ENCODE results near the gene INTS6.

INTS6 gene

DNA sequence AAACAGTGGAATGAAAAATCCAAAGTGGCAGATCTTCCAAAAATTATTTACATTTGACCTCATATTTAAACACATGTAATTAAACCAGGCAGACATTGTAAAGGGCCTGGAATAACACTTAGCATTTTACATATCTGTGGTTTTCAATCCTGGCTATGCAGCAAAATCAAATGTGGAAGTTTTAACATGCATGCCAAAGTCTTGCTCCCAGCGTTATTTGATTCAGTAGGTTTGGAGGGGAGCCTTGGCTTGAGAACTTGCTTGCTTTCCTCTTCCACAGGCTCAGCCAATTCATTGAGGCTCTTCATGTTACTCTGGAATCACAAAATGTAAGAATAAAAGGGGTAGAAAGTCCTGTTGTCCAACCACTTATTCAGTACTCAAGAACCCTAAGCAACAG lies 42.5 kb upstream of the INTS6 start:
- TF ChIP-seq CTCF (IDR thresholded peaks at IDR 0.05; ENCODE audit: insufficient read depth, low read depth, low read length, missing control alignments) = no peak
- DNase-seq (ENCODE audit: low read depth) = no peak
- H3K4me3 ChIP-seq (ENCODE audit: low read depth, low read length) = no peak overlapping the region

DNA sequence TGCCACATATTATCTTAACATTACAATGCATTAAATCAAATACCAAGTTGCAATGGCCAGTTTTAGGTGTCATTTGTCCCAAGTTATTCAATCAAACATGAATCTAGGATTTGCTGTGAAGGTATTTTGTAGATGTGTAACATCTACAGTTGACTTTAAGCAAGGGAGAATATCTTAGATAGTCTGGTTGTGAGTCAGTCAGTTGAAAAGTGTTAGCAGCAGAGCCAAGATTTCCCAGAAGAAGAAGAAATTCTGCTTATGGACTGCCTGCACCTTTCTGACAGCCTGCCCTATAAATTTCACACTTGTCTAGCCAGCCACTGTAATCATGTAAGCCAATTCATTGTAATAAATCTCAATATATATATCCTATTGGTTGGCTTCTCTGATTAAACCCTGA lies 41.3 kb upstream of the INTS6 start:
- no peak for DNase-seq (ENCODE audit: low read depth)
- no peak for TF ChIP-seq CTCF (IDR thresholded peaks at IDR 0.05; ENCODE audit: insufficient read depth, low read depth, low read length, missing control alignments)
- no peak overlapping the region for H3K4me3 ChIP-seq (ENCODE audit: low read depth, low read length)

DNA sequence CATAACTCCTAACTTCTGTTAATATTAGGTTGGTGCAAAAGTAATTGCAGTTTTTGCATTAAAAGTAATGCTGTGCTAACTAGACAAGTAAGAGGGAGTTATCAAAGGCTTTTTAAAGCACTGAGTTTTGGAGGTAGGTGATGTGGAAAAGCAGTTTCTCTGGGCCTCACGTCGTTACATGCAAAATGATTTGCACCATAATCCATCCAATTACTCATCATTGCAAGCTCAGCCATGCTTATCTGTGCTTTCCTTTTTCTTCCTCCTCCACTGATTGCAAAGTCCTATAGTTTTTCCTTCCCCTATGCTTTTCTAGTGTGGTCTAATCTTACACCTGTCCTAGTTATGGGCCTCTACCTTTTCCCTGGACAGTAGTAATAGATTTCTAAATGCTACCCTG lies 35.4 kb upstream of the INTS6 start:
- no peak for TF ChIP-seq CTCF (IDR thresholded peaks at IDR 0.05; ENCODE audit: insufficient read depth, low read depth, low read length, missing control alignments)
- no peak overlapping the region for H3K4me3 ChIP-seq (ENCODE audit: low read depth, low read length)
- no peak for DNase-seq (ENCODE audit: low read depth)

DNA sequence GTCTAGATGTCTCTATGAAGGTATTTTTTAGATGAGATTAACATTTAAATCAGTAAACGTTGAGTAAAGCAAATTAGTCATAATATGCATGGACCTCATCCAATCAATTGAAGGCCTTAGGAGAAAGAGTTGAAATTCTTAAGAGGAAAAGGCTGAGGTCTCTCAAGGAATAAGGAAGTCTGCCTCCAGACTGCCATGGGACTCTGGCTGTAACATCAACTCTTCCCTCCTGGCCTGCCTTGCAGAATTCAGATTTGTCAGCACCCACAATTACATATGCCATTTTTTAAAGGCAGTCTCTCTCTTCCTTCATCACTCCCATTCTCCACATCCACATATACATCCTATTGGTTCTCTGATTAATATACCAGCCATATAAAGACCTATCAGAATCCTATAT lies 28.8 kb upstream of the INTS6 start:
- no peak overlapping the region for H3K4me3 ChIP-seq (ENCODE audit: low read depth, low read length)
- no peak for TF ChIP-seq CTCF (IDR thresholded peaks at IDR 0.05; ENCODE audit: insufficient read depth, low read depth, low read length, missing control alignments)
- no peak for DNase-seq (ENCODE audit: low read depth)

GRCh38 chr13:51479199-51479523 lies 26.3 kb upstream of the INTS6 start:
- no peak overlapping the region for H3K4me3 ChIP-seq (ENCODE audit: low read depth, low read length)
- no peak for DNase-seq (ENCODE audit: low read depth)
- no peak for TF ChIP-seq CTCF (IDR thresholded peaks at IDR 0.05; ENCODE audit: insufficient read depth, low read depth, low read length, missing control alignments)

GRCh38 chr13:51478418-51479198 lies 25.8 kb upstream of the INTS6 start:
- no peak overlapping the region for H3K4me3 ChIP-seq (ENCODE audit: low read depth, low read length)
- DNase-seq (ENCODE audit: low read depth) = no peak
- TF ChIP-seq CTCF (IDR thresholded peaks at IDR 0.05; ENCODE audit: insufficient read depth, low read depth, low read length, missing control alignments) = no peak

All from GM12865 (cell line).